ENCODE data around the gene MAST4.
A peak's percentile ranks its signal among the peaks of the same experiment; 100 is the strongest.

MAST4 gene

DNA sequence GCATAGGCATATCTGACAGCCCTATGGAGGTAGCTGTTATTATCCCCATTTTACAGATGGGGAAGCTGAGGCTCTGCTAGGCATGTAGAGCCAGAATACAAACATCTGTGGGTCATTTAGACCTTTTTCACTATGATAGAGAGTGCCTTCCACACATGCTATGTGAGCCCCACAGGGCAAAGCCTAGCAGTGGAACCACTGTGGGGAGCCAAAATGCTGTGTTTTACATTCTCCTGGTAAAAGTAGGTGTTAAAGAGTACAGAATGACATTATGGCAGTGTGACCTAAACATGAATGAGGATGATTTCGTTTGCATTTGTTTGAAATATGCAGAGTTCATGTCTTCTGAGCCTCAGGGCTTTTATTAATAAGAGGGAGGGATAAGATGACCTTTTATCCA lies 265.2 kb downstream of the MAST4 start:
- no peak overlapping the region for H3K4me3 ChIP-seq (ENCODE audit: low read depth, low read length)
- no peak for DNase-seq (ENCODE audit: low read depth)

DNA sequence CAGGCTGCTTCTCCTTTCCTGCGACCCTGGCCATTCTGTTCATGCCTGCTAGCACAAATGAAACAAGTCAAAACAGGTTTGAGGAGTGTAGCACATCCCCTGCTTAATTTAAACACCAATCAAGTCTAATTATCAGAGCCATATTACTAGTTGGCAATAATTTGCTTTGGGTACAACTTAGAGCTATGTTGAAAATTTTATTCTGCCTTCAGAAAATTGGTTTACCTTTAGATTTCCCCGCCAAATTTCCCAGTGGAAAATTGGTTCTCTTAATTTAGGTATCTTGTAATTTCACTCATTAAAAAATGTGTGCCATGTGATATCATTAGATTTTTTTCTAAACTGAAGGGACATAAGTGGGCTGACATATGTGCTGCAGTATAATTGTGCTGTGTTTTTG lies 265.8 kb downstream of the MAST4 start:
- in situ Hi-C loops (cut with HindIII; ENCODE audit: low sequenced_read_pairs) = no loop called here
- no peak for DNase-seq (ENCODE audit: low read depth)
- H3K4me3 ChIP-seq (ENCODE audit: low read depth, low read length) = no peak overlapping the region
- TF ChIP-seq, protein P1, sequence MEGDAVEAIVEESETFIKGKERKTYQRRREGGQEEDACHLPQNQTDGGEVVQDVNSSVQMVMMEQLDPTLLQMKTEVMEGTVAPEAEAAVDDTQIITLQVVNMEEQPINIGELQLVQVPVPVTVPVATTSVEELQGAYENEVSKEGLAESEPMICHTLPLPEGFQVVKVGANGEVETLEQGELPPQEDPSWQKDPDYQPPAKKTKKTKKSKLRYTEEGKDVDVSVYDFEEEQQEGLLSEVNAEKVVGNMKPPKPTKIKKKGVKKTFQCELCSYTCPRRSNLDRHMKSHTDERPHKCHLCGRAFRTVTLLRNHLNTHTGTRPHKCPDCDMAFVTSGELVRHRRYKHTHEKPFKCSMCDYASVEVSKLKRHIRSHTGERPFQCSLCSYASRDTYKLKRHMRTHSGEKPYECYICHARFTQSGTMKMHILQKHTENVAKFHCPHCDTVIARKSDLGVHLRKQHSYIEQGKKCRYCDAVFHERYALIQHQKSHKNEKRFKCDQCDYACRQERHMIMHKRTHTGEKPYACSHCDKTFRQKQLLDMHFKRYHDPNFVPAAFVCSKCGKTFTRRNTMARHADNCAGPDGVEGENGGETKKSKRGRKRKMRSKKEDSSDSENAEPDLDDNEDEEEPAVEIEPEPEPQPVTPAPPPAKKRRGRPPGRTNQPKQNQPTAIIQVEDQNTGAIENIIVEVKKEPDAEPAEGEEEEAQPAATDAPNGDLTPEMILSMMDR (IDR thresholded peaks at IDR 0.05; ENCODE audit: low read depth, low read length, missing control alignments) = no peak

More for the DNA sequence above, 265.2 kb downstream of the MAST4 start:
- TF ChIP-seq, protein P1 (IDR thresholded peaks at IDR 0.05; ENCODE audit: low read depth, low read length, missing control alignments) = no peak
- in situ Hi-C loops (cut with HindIII; ENCODE audit: low sequenced_read_pairs) = no loop called here

DNA sequence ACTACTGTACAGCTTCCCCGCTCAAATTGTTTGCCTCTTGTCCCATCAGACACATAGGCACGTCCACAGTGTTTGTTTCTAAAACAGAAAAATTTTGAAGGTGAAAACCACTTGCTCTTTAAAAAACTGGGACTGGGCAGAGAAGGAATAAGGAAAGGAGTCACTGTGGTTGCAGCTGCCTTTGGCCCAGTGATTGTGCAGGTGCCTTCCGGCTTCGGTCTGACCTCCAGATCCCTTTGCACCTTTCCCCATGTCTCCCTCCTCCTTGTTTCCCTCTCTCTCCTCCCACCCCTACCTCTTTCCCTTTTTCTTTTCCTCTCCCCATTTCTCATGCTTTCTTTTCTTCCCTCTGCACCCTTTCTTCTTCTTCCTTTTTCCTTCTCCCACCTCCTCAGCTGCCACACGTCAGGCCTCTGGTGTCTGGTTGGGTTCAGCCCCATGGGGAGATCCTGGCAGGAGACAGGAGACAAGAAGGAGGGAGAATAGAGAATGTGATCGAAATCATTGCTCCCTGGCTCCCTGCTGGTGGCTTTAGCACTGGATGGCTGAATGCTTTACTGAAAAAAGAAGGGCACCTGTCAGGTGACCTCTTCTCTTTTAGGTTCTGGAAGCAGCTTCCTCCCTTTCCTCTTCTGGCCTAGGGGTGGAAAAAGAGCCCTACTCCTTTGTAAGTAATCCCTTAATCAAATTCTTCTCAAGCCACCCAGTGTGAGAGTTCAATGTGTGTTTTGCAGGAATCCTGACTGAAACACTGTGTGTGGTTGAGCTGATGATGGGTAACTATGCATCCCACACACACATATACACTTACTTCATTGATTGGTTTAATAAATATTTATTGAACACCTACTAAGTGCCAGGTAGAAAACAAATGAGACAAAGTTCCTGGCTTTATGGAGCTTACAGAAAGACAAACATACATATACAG lies 267.3 kb downstream of the MAST4 start:
- TF ChIP-seq, protein P1 (IDR thresholded peaks at IDR 0.05; ENCODE audit: low read depth, low read length, missing control alignments) = no peak
- no peak for DNase-seq (ENCODE audit: low read depth)
- in situ Hi-C loops (cut with HindIII; ENCODE audit: low sequenced_read_pairs) = no loop called here
- no peak overlapping the region for H3K4me3 ChIP-seq (ENCODE audit: low read depth, low read length)

DNA sequence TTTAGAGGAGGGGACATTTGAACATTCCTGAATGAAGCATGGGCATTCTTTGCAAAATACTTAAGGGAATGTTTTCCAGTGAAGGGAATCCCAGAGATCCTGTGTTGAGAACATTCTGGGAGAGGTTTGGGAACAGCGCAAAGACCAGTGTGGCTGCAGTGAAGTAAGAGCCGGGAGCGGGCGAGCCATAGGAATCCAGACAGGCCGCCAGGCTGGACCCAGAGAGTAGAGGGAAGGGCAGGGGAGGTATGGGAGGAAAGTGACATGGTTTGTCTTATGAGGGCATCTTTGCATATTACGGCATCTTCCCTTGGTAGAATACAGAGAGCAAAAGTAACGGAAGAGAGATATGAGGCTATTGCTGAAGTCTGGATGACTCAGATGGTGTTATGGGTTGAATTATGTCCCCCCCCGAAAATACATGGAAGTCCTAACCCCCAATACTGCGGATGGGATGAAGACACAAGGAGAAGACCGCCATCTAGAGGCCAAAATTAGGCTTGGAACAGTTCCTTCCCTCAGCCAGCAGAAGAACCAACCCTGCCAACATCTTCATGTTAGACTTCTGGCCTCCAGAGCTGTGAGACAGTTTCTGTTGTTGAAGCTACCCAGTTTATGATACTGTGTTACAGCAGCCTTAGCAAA lies 268.2 kb downstream of the MAST4 start:
- TF ChIP-seq, protein P1 (IDR thresholded peaks at IDR 0.05; ENCODE audit: low read depth, low read length, missing control alignments) = peak; percentile 78
- H3K4me3 ChIP-seq (ENCODE audit: low read depth, low read length) = no peak overlapping the region
- no peak for DNase-seq (ENCODE audit: low read depth)
- in situ Hi-C loops (cut with HindIII; ENCODE audit: low sequenced_read_pairs) = no loop called here

DNA sequence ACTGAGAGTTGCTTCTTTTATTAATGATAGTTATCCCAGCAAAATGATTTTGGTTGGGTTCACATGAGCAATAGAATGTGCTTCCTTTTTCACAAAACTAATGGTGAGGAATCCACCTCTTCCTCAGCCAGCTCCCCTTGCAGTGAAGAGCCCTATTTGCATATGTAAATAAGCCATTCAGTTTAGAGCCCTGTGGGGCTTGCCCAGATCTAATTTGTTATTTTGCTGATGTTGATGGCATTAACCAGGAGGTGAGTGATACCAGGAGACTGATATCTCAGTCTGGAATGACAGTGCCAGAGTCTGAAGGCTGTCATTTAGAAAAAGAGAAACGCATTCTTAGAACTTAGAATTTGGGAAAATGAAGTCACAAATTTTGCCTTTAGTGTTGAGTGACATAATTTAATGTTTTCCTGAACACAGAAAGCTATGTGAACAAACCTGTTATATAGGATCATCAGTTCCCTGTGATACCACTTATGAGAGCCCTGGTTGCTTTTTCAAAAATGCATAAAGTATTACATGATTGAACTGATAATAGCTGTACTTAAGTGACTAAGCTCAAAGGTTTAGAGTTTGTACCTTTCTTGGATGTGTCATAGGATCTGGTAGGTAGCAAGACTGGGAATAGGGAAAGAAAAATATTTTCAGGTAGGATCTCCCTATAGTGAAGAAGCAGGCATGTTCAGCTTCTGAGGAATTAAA lies 271.6 kb downstream of the MAST4 start:
- no peak for DNase-seq (ENCODE audit: low read depth)
- no peak overlapping the region for H3K4me3 ChIP-seq (ENCODE audit: low read depth, low read length)
- TF ChIP-seq, protein P1 (IDR thresholded peaks at IDR 0.05; ENCODE audit: low read depth, low read length, missing control alignments) = no peak
- in situ Hi-C loops (cut with HindIII; ENCODE audit: low sequenced_read_pairs) = no loop called here

DNA sequence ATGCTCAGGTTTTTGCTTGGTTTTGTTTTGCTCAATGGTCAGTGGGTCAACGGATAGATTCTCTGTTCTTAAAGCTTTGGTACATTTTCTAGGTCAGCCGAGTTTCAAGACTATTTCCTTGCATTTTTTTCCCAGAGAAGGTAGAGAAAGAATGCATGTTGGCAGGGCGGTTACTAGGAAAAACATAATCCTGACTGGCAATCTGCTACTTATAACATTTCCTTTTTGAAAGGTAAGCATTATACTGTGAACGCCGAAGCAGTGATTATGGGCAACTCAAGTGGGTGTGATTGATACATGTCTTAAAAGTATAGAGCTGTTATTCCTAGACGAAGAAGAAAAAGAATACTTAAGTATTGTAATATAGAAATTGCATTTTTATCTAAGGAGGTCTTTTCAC lies 273.2 kb downstream of the MAST4 start:
- no peak overlapping the region for H3K4me3 ChIP-seq (ENCODE audit: low read depth, low read length)
- in situ Hi-C loops (cut with HindIII; ENCODE audit: low sequenced_read_pairs) = no loop called here
- TF ChIP-seq, protein P1 (IDR thresholded peaks at IDR 0.05; ENCODE audit: low read depth, low read length, missing control alignments) = no peak
- DNase-seq (ENCODE audit: low read depth) = no peak
